Astrocyte (in vitro differentiated cells and primary cell): ENCODE measurements around the gene MLLT10. TPM values are rescaled to one million over a fixed set of nuclear protein-coding genes. Genes with fewer than 3 reads are reported as not detected.

ENCODE experiments used
- DNase-seq: peaks from one replicate; pipeline ENCODE4 v3.0.0-alpha.2; 2010; ENCODE audit warnings: low read depth
- FAIRE-seq: peaks from 2 replicates; lab custom pipeline; 2011; peaks lifted over from hg19 to GRCh38; lab: Jason Lieb, UNC
- H2AFZ ChIP-seq: 2 replicates; pipeline ENCODE4 v1.6.0; 2012; ENCODE audit warnings: low read depth, low read length, inconsistent platforms
- H3K27ac ChIP-seq: 2 replicates; pipeline ENCODE4 v1.5.1; 2011; ENCODE audit warnings: low read depth, low read length, inconsistent platforms
- H3K27me3 ChIP-seq: 2 replicates; pipeline ENCODE4 v1.6.0; 2011; ENCODE audit warnings: low read length, inconsistent platforms; ENCODE audit not compliant: insufficient read depth
- H3K36me3 ChIP-seq: 2 replicates; pipeline ENCODE4 v1.5.1; 2011; ENCODE audit warnings: low read length, inconsistent platforms; ENCODE audit not compliant: insufficient read depth
- H3K4me1 ChIP-seq: 2 replicates; pipeline ENCODE4 v1.5.1; 2011; ENCODE audit warnings: low read length, inconsistent platforms; ENCODE audit not compliant: insufficient read depth
- H3K4me2 ChIP-seq: 2 replicates; pipeline ENCODE4 v1.6.0; 2012; ENCODE audit warnings: low read length, inconsistent platforms
- H3K4me3 ChIP-seq: 2 replicates; pipeline ENCODE4 v1.5.1; 2011; ENCODE audit warnings: low read depth, mild to moderate bottlenecking, low read length, inconsistent platforms; ENCODE audit not compliant: insufficient read depth
- H3K79me2 ChIP-seq: 2 replicates; pipeline ENCODE4 v1.6.0; 2012; ENCODE audit warnings: mild to moderate bottlenecking, low read length, inconsistent platforms; ENCODE audit not compliant: insufficient read depth
- H3K9ac ChIP-seq: 2 replicates; pipeline ENCODE4 v1.6.0; 2012; ENCODE audit warnings: mild to moderate bottlenecking, low read length, inconsistent platforms
- H3K9me3 ChIP-seq: 2 replicates; pipeline ENCODE4 v1.5.1; 2012; ENCODE audit warnings: low read depth, mild to moderate bottlenecking, low read length, inconsistent platforms; ENCODE audit not compliant: insufficient read depth
- H4K20me1 ChIP-seq: 2 replicates; pipeline ENCODE4 v1.6.0; 2012; ENCODE audit warnings: low read length, inconsistent platforms; ENCODE audit not compliant: insufficient read depth
- H3K27ac Mint-ChIP-seq: one replicate; pipeline ENCODE4 v1.8.0; 2021; ENCODE audit warnings: mild to moderate bottlenecking, mixed read lengths; ENCODE audit not compliant: unreplicated experiment
- H3K27me3 Mint-ChIP-seq: one replicate; pipeline ENCODE4 v1.8.0; 2021; ENCODE audit warnings: low read depth, mixed read lengths; ENCODE audit not compliant: unreplicated experiment
- H3K36me3 Mint-ChIP-seq: one replicate; pipeline ENCODE4 v1.8.0; 2021; ENCODE audit warnings: low read depth, mixed read lengths; ENCODE audit not compliant: unreplicated experiment
- H3K4me1 Mint-ChIP-seq: one replicate; pipeline ENCODE4 v1.8.0; 2021; ENCODE audit warnings: low read depth, mixed read lengths; ENCODE audit not compliant: unreplicated experiment
- H3K4me3 Mint-ChIP-seq: one replicate; pipeline ENCODE4 v1.8.0; 2021; ENCODE audit warnings: mild to moderate bottlenecking, moderate library complexity, mixed read lengths; ENCODE audit not compliant: unreplicated experiment
- H3K9me3 Mint-ChIP-seq: one replicate; pipeline ENCODE4 v1.8.0; 2021; ENCODE audit warnings: mild to moderate bottlenecking, mixed read lengths; ENCODE audit not compliant: unreplicated experiment
- EZH2 ChIP-seq: IDR thresholded peaks from 2 replicates; pipeline ENCODE4 v1.6.1; 2012; ENCODE audit warnings: mild to moderate bottlenecking, low read length, inconsistent platforms; ENCODE audit not compliant: insufficient read depth
- total RNA-seq: library from RNA; stranded (reverse); gene quantifications from 2 replicates; pipeline ENCODE4 v1.2.1, GENCODE V29; 2021
- TF ChIP-seq, protein P1 (sequence below): IDR thresholded peaks from 2 replicates; pipeline ENCODE4 v1.5.1; 2011; ENCODE audit warnings: low read depth, mild to moderate bottlenecking, inconsistent platforms, low read length, moderate library complexity; ENCODE audit not compliant: insufficient read depth

MLLT10 gene
- total RNA-seq, 1 donor from 2014 or later, result 46.9 TPM

DNA sequence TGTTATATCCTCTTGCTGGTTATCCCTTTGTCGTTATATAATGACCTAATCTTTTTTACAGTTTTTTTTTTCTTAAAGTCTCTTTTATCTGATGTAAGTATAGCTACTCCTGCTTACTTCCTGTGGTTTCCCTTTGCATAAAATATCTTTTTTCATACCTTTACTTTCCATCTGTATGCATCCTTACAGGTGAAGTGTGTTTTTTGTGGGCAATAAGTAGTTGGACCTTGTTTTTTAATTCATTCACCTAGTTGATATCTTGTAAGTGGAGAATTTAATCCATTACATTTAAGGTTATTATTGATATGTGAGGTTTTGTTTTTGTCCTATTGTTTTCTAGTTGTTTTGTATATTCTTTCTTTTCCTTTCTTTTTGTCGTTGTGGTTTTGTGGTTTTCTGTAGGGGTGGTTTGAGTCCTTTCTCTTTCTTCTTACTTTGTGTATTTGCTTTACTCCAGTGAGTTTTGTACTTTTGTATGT is 168.6 kb downstream of the MLLT10 start:
- no peak overlapping the region for H3K9ac ChIP-seq
- peaks cover 65% of the 10 kb centered on the region for H4K20me1 ChIP-seq
- H3K4me1 Mint-ChIP-seq, result peaks cover 20% of the 10 kb centered on the region
- peaks cover 26% of the 10 kb centered on the region for H3K36me3 Mint-ChIP-seq
- H3K4me3 ChIP-seq, result no peak overlapping the region
- H3K27ac ChIP-seq, result no peak overlapping the region
- H3K9me3 ChIP-seq, result no peaks in the 10 kb centered on the region
- TF ChIP-seq, protein P1, sequence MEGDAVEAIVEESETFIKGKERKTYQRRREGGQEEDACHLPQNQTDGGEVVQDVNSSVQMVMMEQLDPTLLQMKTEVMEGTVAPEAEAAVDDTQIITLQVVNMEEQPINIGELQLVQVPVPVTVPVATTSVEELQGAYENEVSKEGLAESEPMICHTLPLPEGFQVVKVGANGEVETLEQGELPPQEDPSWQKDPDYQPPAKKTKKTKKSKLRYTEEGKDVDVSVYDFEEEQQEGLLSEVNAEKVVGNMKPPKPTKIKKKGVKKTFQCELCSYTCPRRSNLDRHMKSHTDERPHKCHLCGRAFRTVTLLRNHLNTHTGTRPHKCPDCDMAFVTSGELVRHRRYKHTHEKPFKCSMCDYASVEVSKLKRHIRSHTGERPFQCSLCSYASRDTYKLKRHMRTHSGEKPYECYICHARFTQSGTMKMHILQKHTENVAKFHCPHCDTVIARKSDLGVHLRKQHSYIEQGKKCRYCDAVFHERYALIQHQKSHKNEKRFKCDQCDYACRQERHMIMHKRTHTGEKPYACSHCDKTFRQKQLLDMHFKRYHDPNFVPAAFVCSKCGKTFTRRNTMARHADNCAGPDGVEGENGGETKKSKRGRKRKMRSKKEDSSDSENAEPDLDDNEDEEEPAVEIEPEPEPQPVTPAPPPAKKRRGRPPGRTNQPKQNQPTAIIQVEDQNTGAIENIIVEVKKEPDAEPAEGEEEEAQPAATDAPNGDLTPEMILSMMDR, result no peak
- no peak for TF ChIP-seq EZH2
- no peak overlapping the region for H3K4me2 ChIP-seq
- H3K36me3 ChIP-seq, result no peaks in the 10 kb centered on the region
- no peaks in the 10 kb centered on the region for H3K4me1 ChIP-seq
- no peaks in the 10 kb centered on the region for H3K27me3 Mint-ChIP-seq
- no peak for DNase-seq
- no peak overlapping the region for H2AFZ ChIP-seq
- H3K4me3 Mint-ChIP-seq, result no peak overlapping the region
- H3K79me2 ChIP-seq, result peaks cover 81% of the 10 kb centered on the region
- FAIRE-seq, result peak; percentile 47
- no peaks in the 10 kb centered on the region for H3K27me3 ChIP-seq
- H3K27ac Mint-ChIP-seq, result no peak overlapping the region
- peaks cover 16% of the 10 kb centered on the region for H3K9me3 Mint-ChIP-seq

DNA sequence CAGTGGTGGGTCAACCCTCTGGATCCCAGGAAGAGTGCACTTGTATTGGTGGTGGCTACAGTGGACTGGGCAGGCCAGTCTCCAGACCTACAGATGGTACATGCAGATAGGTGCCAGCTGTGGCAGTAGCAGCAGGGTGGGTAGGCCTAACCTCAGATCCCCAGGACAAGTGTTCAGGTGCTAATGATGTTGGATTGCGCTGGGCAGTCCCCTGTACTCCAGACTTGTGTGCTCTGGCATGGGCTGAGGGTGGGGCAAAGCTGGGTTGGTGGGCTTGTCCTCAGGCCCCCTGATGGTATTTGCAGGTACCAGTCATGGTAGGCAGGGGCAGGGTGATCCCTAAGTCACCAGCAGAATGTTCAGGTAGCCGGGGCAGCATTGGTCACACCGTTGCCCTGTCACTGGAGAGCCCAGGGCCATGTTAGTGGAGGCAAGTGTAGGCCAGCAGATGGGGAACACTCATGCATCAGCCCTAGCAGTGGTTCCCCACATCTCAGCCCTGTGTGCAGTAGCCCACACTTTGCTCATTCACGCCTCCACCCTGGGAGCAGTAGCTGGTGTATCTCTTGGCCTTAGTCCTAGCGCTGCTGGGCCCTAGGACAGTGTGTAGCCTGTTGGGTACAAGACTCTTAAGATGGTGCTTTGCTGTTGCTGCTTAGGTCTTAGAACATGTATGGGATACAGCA is 171.3 kb downstream of the MLLT10 start:
- H3K9me3 Mint-ChIP-seq, result peaks cover 9% of the 10 kb centered on the region
- Histone ChIP-seq H3K9ac (no peak overlapping the region), H3K4me1 (no peaks in the 10 kb centered on the region), H4K20me1 (peaks cover 58% of the 10 kb centered on the region), H3K27ac (no peak overlapping the region), H3K4me3 (no peak overlapping the region), H3K27me3 (no peaks in the 10 kb centered on the region), H3K36me3 (no peaks in the 10 kb centered on the region), H3K9me3 (no peaks in the 10 kb centered on the region), H2AFZ (no peak overlapping the region), H3K4me2 (no peak overlapping the region), H3K79me2 (peaks cover 79% of the 10 kb centered on the region)
- H3K4me1 Mint-ChIP-seq, result peaks cover 22% of the 10 kb centered on the region
- TF ChIP-seq, protein P1, result no peak
- no peak for TF ChIP-seq EZH2
- no peaks in the 10 kb centered on the region for H3K27me3 Mint-ChIP-seq
- FAIRE-seq (no peak), DNase-seq (no peak)
- peaks cover 18% of the 10 kb centered on the region for H3K36me3 Mint-ChIP-seq
- no peak overlapping the region for H3K27ac Mint-ChIP-seq
- H3K4me3 Mint-ChIP-seq, result no peak overlapping the region

DNA sequence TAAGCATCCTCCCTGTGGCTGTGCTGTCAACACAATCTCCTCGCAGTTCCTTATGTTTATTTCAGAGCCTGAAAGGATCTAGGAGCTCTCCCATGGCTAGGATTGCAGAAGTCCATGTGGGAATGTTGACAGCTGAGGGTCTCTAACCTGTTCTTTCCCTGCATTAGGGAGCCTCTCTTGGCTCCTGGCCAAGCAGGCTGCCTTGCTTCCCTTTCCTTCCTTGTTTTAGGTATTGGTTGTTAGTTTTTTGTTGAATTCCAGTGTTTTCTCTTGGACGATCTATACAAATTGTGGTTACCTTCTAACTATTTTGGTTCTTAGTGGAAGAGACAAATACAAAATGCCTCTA is 171.8 kb downstream of the MLLT10 start:
- Histone ChIP-seq H3K9ac (no peak overlapping the region), H3K4me2 (no peak overlapping the region), H3K27me3 (no peaks in the 10 kb centered on the region), H4K20me1 (peaks cover 53% of the 10 kb centered on the region), H3K79me2 (peaks cover 74% of the 10 kb centered on the region), H3K4me1 (no peaks in the 10 kb centered on the region), H2AFZ (no peak overlapping the region), H3K9me3 (no peaks in the 10 kb centered on the region), H3K27ac (no peak overlapping the region), H3K36me3 (peaks cover 4% of the 10 kb centered on the region), H3K4me3 (no peak overlapping the region)
- peaks cover 14% of the 10 kb centered on the region for H3K36me3 Mint-ChIP-seq
- no peak for TF ChIP-seq EZH2
- TF ChIP-seq, protein P1, result no peak
- no peak for DNase-seq
- FAIRE-seq, result no peak
- H3K4me3 Mint-ChIP-seq, result no peak overlapping the region
- H3K4me1 Mint-ChIP-seq, result peaks cover 22% of the 10 kb centered on the region
- no peak overlapping the region for H3K27ac Mint-ChIP-seq
- H3K27me3 Mint-ChIP-seq, result no peaks in the 10 kb centered on the region
- peaks cover 7% of the 10 kb centered on the region for H3K9me3 Mint-ChIP-seq
